ENCODE measurements around the gene OR4K14.
"Not testable (repeated sequence)": the region's sequence is repeated elsewhere in the genome, so short reads cannot be mapped to it uniquely, and the experiment has no call there.

The OR4K14 gene, protein sequence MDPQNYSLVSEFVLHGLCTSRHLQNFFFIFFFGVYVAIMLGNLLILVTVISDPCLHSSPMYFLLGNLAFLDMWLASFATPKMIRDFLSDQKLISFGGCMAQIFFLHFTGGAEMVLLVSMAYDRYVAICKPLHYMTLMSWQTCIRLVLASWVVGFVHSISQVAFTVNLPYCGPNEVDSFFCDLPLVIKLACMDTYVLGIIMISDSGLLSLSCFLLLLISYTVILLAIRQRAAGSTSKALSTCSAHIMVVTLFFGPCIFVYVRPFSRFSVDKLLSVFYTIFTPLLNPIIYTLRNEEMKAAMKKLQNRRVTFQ

GRCh38 chr14:20019257-20019865, at the start of gene OR4K14:
Gene OR4K14, minus strand, starts transcription at chr14:20019307. Its CDS starts 4,114 bp downstream, at chr14:20015193.
- DNase-seq (ENCODE audit: low read depth in 2 of 2) = no peak

DNA sequence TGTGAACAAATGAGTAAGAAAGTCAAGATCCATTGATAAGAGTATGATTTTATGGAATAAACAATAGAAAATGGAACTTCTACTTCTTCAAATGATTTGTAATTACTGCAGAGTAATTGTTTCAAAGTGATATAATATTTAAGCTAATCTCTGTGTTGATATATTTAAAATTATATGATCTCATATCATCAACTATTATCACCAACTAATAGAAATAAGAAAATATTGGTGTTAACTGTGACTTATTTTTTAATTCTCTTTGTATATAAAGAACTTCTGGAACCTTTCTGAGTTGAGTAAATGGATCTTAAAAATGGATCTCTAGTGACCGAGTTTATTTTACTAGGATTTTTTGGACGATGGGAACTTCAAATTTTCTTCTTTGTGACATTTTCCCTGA, 40.6 kb upstream of the OR4K14 start, which contains the start of gene OR4L1:
Gene OR4L1, plus strand, starts transcription at position 301 of the 400 bp plus-strand sequence. Its CDS starts 0 bp downstream, at position 301.
- no peak for DNase-seq (ENCODE audit: low read depth in 2 of 2)

DNA sequence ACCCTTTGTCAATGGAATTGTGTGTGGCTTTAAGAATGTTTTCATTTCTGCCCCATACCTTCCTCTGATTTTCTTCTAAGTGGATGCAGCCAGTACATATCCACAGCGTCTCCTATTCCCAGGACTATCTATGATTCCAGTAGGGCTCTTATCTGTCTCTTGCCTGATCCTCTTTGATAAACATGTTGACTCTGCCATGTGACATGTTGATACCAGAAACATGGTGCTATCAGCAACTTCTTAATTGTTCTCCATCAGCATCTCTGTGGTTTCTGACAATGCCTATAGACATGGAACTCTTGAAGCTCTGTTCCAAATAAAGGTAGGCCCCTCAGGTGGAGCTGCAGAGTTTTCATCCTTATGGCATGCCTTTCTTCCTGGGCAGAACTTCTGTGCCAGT, 29.1 kb upstream of the OR4K14 start:
- no peak for DNase-seq (ENCODE audit: low read depth in 2 of 2)

- no peak for DNase-seq (ENCODE audit: low read depth in 2 of 2)
Measured at GRCh38 chr14:20044243-20044642, 25.1 kb upstream of the OR4K14 start.

DNA sequence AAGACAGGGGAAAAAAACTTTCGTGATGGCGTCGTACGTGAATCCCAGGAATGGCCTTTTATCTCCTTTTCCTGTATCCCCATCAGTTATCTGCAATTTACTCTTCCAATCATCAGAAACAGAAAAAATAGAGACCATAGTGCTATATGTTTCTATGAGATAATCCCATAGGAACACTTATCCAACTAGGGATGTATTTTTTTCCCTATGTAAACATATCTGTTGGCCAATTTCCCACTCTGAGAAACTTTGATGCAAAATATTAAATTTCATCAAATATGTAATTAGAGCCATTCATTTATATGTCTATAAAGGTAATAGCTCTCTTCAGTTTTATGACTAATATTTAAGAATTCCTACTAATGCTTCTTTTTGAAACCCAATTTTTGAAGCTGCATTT, 16.8 kb upstream of the OR4K14 start, which contains the start of gene OR4K13:
Gene OR4K13, minus strand, starts transcription at position 101 of the 400 bp plus-strand sequence. CDS start 1,280 bp downstream, outside the sequence.
- DNase-seq (ENCODE audit: low read depth in 2 of 2) = no peak

GRCh38 chr14:20035449-20035848, 16.3 kb upstream of the OR4K14 start:
- no peak for DNase-seq (ENCODE audit: low read depth in 2 of 2)

DNA sequence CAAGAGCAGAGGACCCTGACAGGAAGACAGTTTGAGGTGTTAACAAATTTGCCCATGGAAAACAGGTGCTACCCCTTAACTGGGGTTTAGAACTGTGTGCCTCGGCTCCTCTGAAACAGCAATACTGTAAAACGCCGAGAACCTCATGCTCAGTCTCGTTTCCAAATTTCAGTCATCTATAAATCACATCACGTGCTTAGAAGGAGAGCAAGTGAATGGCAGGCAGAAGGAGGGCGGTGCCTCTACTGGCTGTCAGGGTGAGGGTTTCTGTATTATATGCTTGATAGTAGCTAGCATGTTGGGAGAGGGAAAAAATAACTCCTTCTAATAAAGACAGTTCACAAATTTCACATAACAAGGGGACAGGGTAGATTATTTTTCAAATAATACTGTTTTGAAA, 12.0 kb upstream of the OR4K14 start:
- DNase-seq (ENCODE audit: low read depth in 2 of 2) = no peak

GRCh38 chr14:20008156-20008555, 11.0 kb downstream of the OR4K14 start:
- no peak for DNase-seq (ENCODE audit: low read depth in 2 of 2)

GRCh38 chr14:20002319-20002718, 16.8 kb downstream of the OR4K14 start:
- DNase-seq (ENCODE audit: low read depth in 2 of 2) = no peak

DNA sequence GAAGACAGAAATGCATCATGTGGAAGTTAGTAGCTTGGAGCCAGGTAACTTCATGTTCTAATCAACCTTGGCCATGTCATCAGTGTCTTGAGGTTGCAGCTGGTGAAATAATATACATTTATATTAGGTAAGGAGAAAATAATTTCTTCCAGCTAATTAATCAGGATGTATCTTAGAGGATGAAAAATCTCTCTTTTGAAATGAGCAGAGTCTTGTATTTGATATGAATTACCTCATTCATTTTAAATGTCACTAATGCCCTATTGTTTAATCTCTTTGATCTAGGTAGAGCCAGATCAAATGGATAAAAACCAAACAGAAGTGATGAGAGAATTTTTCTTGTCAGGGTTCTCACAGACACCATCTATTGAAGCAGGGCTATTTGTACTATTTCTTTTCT, 17.2 kb downstream of the OR4K14 start, which contains the start of gene OR4Q2:
Gene OR4Q2, plus strand, starts transcription at position 301 of the 400 bp plus-strand sequence.
- no peak for DNase-seq (ENCODE audit: low read depth in 2 of 2)

- DNase-seq (ENCODE audit: low read depth in 2 of 2) = no peak
Measured at GRCh38 chr14:19993438-19993837, 25.7 kb downstream of the OR4K14 start.

DNA sequence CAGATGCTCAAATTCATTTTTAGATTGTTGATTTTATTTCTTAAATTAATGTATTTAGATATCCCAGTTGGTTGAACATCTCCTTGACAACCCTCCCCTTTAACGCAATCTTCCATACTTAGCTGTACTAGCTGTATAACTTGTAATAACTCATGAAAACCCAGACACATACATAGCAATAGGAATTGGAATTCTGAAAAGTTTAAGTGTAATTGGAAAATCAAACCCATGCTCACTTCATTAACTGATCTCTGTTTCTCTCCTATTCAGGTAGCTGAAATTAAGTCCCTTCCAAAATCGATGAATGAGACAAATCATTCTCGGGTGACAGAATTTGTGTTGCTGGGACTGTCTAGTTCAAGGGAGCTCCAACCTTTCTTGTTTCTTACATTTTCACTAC, 43.8 kb downstream of the OR4K14 start, which contains the start of gene OR4K15:
Gene OR4K15, plus strand, starts transcription at position 301 of the 400 bp plus-strand sequence. Its CDS starts 0 bp downstream, at position 301.
- no peak for DNase-seq (ENCODE audit: low read depth in 2 of 2)

- no peak for DNase-seq (ENCODE audit: low read depth in 2 of 2)
Measured at GRCh38 chr14:19974844-19975243, 44.3 kb downstream of the OR4K14 start.

GRCh38 chr14:19969735-19970134, 49.4 kb downstream of the OR4K14 start:
- DNase-seq (ENCODE audit: low read depth in 2 of 2) = not testable (repeated sequence)

Measured in stimulated activated CD4-positive, alpha-beta T cell treated with anti-CD3 and anti-CD28 coated beads, Interleukin-12 subunit alpha, Interleukin-12 subunit beta, amount 100 ng/mL, for 24 hours (primary cell).